Right atrium auricular region (tissue), 2 donors: ENCODE results near the gene TMEM156. TPM values are rescaled to one million over a fixed set of nuclear protein-coding genes. Genes with fewer than 3 reads are reported as not detected.
"Not testable (repeated sequence)": the region's sequence is repeated elsewhere in the genome, so short reads cannot be mapped to it uniquely, and the experiment has no call there.

ENCODE experiments used
- DNase-seq: peaks from one replicate; pipeline ENCODE4 v3.0.0-alpha.2; 2019; ENCODE audit warnings: low spot score
- H3K27ac ChIP-seq, 2 donors: fragments of 200-600 bp; sonication (generic); 1 replicate in 1 of 2; 2 replicates in 1 of 2; pipeline ENCODE4 v1.5.1; 2016 to 2019
- H3K27me3 ChIP-seq, 2 donors: fragments of 200-600 bp; sonication (generic); one replicate each; pipeline versions ENCODE4 v1.5.1 to v1.6.0; 2017 to 2019
- H3K36me3 ChIP-seq: fragments of 200-600 bp; sonication (generic); one replicate; pipeline ENCODE4 v1.5.1; 2016
- H3K4me1 ChIP-seq, 2 donors: fragments of 200-600 bp; sonication (generic); one replicate each; pipeline versions ENCODE4 v1.5.1 to v1.6.0; 2017 to 2019
- H3K4me3 ChIP-seq, 2 donors: fragments of 200-600 bp; sonication (generic); 1 replicate in 1 of 2; 2 replicates in 1 of 2; pipeline ENCODE4 v1.5.1; 2017 to 2019; ENCODE audit warnings: mild to moderate bottlenecking in 1 of 2, moderate library complexity in 1 of 2
- H3K9me3 ChIP-seq, 2 donors: fragments of 200-600 bp; sonication (generic); one replicate each; pipeline ENCODE4 v1.5.1; 2019
- CTCF ChIP-seq, 2 donors: fragments of 200-600 bp; sonication (generic); IDR thresholded peaks; one replicate each; pipeline ENCODE4 v1.5.1; 2019; ENCODE audit warnings: antibody characterized with exemption in 2 of 2
- total RNA-seq, 2 donors: library from RNA; depleted of rRNA; stranded (reverse); fragments of >200 nt; gene quantifications; one replicate each; pipeline ENCODE4 v1.1.0, GENCODE V29; 2016

TMEM156 gene
- total RNA-seq, 2 donors from 2014 or later, result not detected

GRCh38 chr4:39037491-39037825 lies 5.2 kb upstream of the TMEM156 start:
- Histone ChIP-seq H3K36me3 (no peaks in the 10 kb centered on the region), H3K9me3 (no peaks in the 10 kb centered on the region), H3K4me3 (no peak overlapping the region), H3K27me3 (no peaks in the 10 kb centered on the region), H3K27ac (no peak overlapping the region), H3K4me1 (no peaks in the 10 kb centered on the region)
- no peak for DNase-seq
- no peak for TF ChIP-seq CTCF (IDR thresholded peaks at IDR 0.05)

- H3K27me3 ChIP-seq, result no peaks in the 10 kb centered on the region
- no peak overlapping the region for H3K27ac ChIP-seq
- H3K4me3 ChIP-seq, result no peak overlapping the region
- no peaks in the 10 kb centered on the region for H3K9me3 ChIP-seq
- H3K4me1 ChIP-seq, result no peaks in the 10 kb centered on the region
- no peaks in the 10 kb centered on the region for H3K36me3 ChIP-seq
- DNase-seq, result no peak
- TF ChIP-seq CTCF (IDR thresholded peaks at IDR 0.05), result no peak
Measured at GRCh38 chr4:39036172-39036571, 4.0 kb upstream of the TMEM156 start.

- H3K36me3 ChIP-seq, H3K4me3 ChIP-seq, H3K27ac ChIP-seq: not testable (repeated sequence)
Measured at GRCh38 chr4:39031590-39032020, 604 bp downstream of the TMEM156 start.

GRCh38 chr4:39030725-39031124 lies 1.5 kb downstream of the TMEM156 start:
- H3K27me3 ChIP-seq, result no peaks in the 10 kb centered on the region
- H3K36me3 ChIP-seq, result no peaks in the 10 kb centered on the region
- no peak for TF ChIP-seq CTCF (IDR thresholded peaks at IDR 0.05)
- no peaks in the 10 kb centered on the region for H3K4me1 ChIP-seq
- no peaks in the 10 kb centered on the region for H3K9me3 ChIP-seq
- no peak for DNase-seq
- no peak overlapping the region for H3K27ac ChIP-seq
- H3K4me3 ChIP-seq, result no peak overlapping the region

More at GRCh38 chr4:39031590-39032020, 604 bp downstream of the TMEM156 start:
- not testable (repeated sequence) for H3K4me1 ChIP-seq, DNase-seq, H3K9me3 ChIP-seq, H3K27me3 ChIP-seq

GRCh38 chr4:39029752-39030694 lies 2.2 kb downstream of the TMEM156 start:
- DNase-seq, result no peak
- Histone ChIP-seq H3K4me1 (no peaks in the 10 kb centered on the region), H3K4me3 (no peak overlapping the region), H3K27ac (no peak overlapping the region), H3K27me3 (no peaks in the 10 kb centered on the region), H3K9me3 (no peaks in the 10 kb centered on the region), H3K36me3 (no peaks in the 10 kb centered on the region)
- TF ChIP-seq CTCF (IDR thresholded peaks at IDR 0.05), result no peak

GRCh38 chr4:39026096-39026495 lies 6.1 kb downstream of the TMEM156 start:
- no peak overlapping the region for H3K27ac ChIP-seq
- no peaks in the 10 kb centered on the region for H3K9me3 ChIP-seq
- H3K4me1 ChIP-seq, result no peaks in the 10 kb centered on the region
- no peaks in the 10 kb centered on the region for H3K36me3 ChIP-seq
- H3K4me3 ChIP-seq, result no peak overlapping the region
- no peak for DNase-seq
- no peaks in the 10 kb centered on the region for H3K27me3 ChIP-seq
- TF ChIP-seq CTCF (IDR thresholded peaks at IDR 0.05), result no peak
